HCT116 (cell line): ENCODE measurements around the gene CXorf65. TPM values are rescaled to one million over a fixed set of nuclear protein-coding genes. Genes with fewer than 3 reads are reported as not detected.

Experiments used
- ATAC-seq: fragments of 200-7000 bp; cut with Tn5 transposase; 2 replicates; pipeline ENCODE4 v1.9.1; 2020; ENCODE audit warnings: mild to moderate bottlenecking, moderate library complexity
- BruUV-seq: library from RNA; stranded (reverse); fragments of 400-500 nt; replicated peaks from 2 replicates; lab custom pipeline; 2021; lab: Mats Ljungman, UMichigan
- CTCF ChIA-PET: fragments of 300-600 bp; sonication (Branson Sonifier 250); formaldehyde crosslinking; loops from one replicate; lab custom pipeline; 2021; ENCODE audit warnings: antibody characterized with exemption; lab: Charles Lee
- POLR2A ChIA-PET: fragments of 300-600, 350-600 bp; sonication (Branson Sonifier 250); formaldehyde crosslinking; loops from one replicate; lab custom pipeline; 2021; ENCODE audit warnings: antibody characterized with exemption; lab: Charles Lee
- RAD21 ChIA-PET, 2 experiments: fragments of 300-600 bp; sonication (Branson Sonifier 250); formaldehyde crosslinking; loops; one replicate each; lab custom pipeline; 2023; ENCODE audit warnings: low total read pairs in 2 of 2; ENCODE audit not compliant: uncharacterized antibody in 2 of 2, unreplicated experiment in 2 of 2, low non-redundant PET in 1 of 2; lab: Charles Lee
- DNase-seq: peaks from one replicate; pipeline ENCODE4 v3.0.0-alpha.2; 2010; ENCODE audit warnings: low read depth, low spot score
- H2AFZ ChIP-seq: fragments of 200-600 bp; shearing (Covaris generic), sonication (generic); 2 replicates; pipeline ENCODE4 v1.6.1; 2017; ENCODE audit warnings: low read depth, mixed run types, mixed read lengths, antibody characterized with exemption, low read length; ENCODE audit not compliant: poor library complexity, severe bottlenecking
- H3K27ac ChIP-seq: 2 replicates; pipeline ENCODE4 v1.5.1; 2012; ENCODE audit warnings: low read depth, low read length
- H3K27me3 ChIP-seq: fragments of 200-600 bp; sonication (generic); 2 replicates; pipeline ENCODE4 v1.6.1; 2016; ENCODE audit warnings: mixed run types, low read length, mixed read lengths; ENCODE audit not compliant: insufficient read depth
- H3K36me3 ChIP-seq, 2 experiments: fragments of 200-500 bp in 1 of 2; fragments of 200-600 bp in 1 of 2; sonication (Bioruptor generic) in 1 of 2; sonication (generic) in 1 of 2; 2 replicates each; pipeline versions ENCODE4 v1.5.1 to v1.6.1; 2014 to 2016; ENCODE audit warnings: low read length in 2 of 2, inconsistent platforms in 1 of 2, mixed read lengths in 1 of 2, mixed run types in 1 of 2; ENCODE audit not compliant: insufficient read depth in 2 of 2, control insufficient read depth in 1 of 2
- H3K4me1 ChIP-seq, 2 experiments: fragments of 200-600 bp in 1 of 2; sonication (generic) in 1 of 2; 2 replicates each; pipeline versions ENCODE4 v1.5.1 to v1.6.1; 2012 to 2017; ENCODE audit warnings: low read length in 2 of 2, inconsistent platforms in 1 of 2, mild to moderate bottlenecking in 1 of 2, mixed read lengths in 1 of 2, mixed run types in 1 of 2, moderate library complexity in 1 of 2; ENCODE audit not compliant: insufficient read depth in 2 of 2, control insufficient read depth in 1 of 2
- H3K4me2 ChIP-seq: fragments of 200-600 bp; sonication (generic); 2 replicates; pipeline ENCODE4 v1.6.1; 2017; ENCODE audit warnings: mixed run types, low read length, mixed read lengths
- H3K4me3 ChIP-seq, 2 experiments: fragments of 200-600 bp in 1 of 2; sonication (generic) in 1 of 2; replicated peaks in 1 of 2; 2 replicates each; pipeline ENCODE4 v1.5.1; 2011 to 2016; ENCODE audit warnings: low read length in 2 of 2, control low read depth in 1 of 2, low read depth in 1 of 2, mild to moderate bottlenecking in 1 of 2, mixed read lengths in 1 of 2, mixed run types in 1 of 2
- H3K79me2 ChIP-seq: fragments of 200-600 bp; sonication (generic); 2 replicates; pipeline ENCODE4 v1.6.1; 2017; ENCODE audit warnings: mild to moderate bottlenecking, mixed run types, low read length, moderate library complexity, mixed read lengths; ENCODE audit not compliant: insufficient read depth
- H3K9ac ChIP-seq: fragments of 200-600 bp; sonication (generic); 2 replicates; pipeline ENCODE4 v1.6.1; 2016; ENCODE audit warnings: low read length, mixed read lengths
- H3K9me2 ChIP-seq: fragments of 200-600 bp; sonication (generic), shearing (Covaris generic); 2 replicates; pipeline ENCODE4 v1.6.1; 2017; ENCODE audit warnings: mixed run types, mild to moderate bottlenecking, moderate library complexity; ENCODE audit not compliant: insufficient read depth
- H3K9me3 ChIP-seq, 2 experiments: fragments of 200-500 bp in 1 of 2; fragments of 200-600 bp in 1 of 2; sonication (Bioruptor generic) in 1 of 2; sonication (generic) in 1 of 2; 2 replicates each; pipeline ENCODE4 v1.6.1; 2014 to 2017; ENCODE audit warnings: low read length in 2 of 2, mixed read lengths in 2 of 2, inconsistent platforms in 1 of 2, low read depth in 1 of 2, mild to moderate bottlenecking in 1 of 2, mixed run types in 1 of 2, moderate library complexity in 1 of 2; ENCODE audit not compliant: control insufficient read depth in 1 of 2, insufficient read depth in 1 of 2
- H4K20me1 ChIP-seq: fragments of 200-600 bp; sonication (generic), shearing (Covaris generic); 2 replicates; pipeline ENCODE4 v1.6.1; 2017; ENCODE audit warnings: mixed run types, mild to moderate bottlenecking, moderate library complexity; ENCODE audit not compliant: insufficient read depth
- EZH2 ChIP-seq: fragments of 200-600 bp; sonication (generic); IDR thresholded peaks from 2 replicates; pipeline ENCODE4 v1.6.1; 2017; ENCODE audit warnings: antibody characterized with exemption, mixed run types
- EZH2phosphoT487 ChIP-seq: fragments of 200-600 bp; IDR thresholded peaks from 2 replicates; pipeline ENCODE4 v1.6.1; 2018; ENCODE audit warnings: antibody characterized with exemption, borderline replicate concordance
- MAX ChIP-seq: IDR thresholded peaks from 2 replicates; pipeline ENCODE4 v1.6.1; 2012
- POLR2A ChIP-seq: IDR thresholded peaks from 2 replicates; pipeline ENCODE4 v1.7.0; 2011; ENCODE audit warnings: borderline replicate concordance; ENCODE audit not compliant: insufficient read depth, insufficient read length; ENCODE audit errors: extremely low read depth
- SP1 ChIP-seq: IDR thresholded peaks from 2 replicates; pipeline ENCODE4 v1.6.1; 2012; ENCODE audit warnings: low read depth
- ZBTB33 ChIP-seq: IDR thresholded peaks from 2 replicates; pipeline ENCODE4 v1.6.1; 2011; ENCODE audit warnings: mild to moderate bottlenecking, low read length, moderate library complexity; ENCODE audit not compliant: insufficient replicate concordance; ENCODE audit errors: extremely low read depth
- intact Hi-C: fragments of 100-400 bp; cut with micrococcal nuclease; formaldehyde crosslinking; loops from 2 replicates; pipeline ENCODE4 v1.10.0; 2022
- total RNA-seq: library from RNA; stranded (reverse); gene quantifications from one replicate; pipeline ENCODE4 v1.2.1, GENCODE V29; 2021; ENCODE audit not compliant: unreplicated experiment

CXorf65 gene
- total RNA-seq, 1 experiment from 2014 or later, result not detected

- Histone ChIP-seq H4K20me1 (no peaks in the 10 kb centered on the region), H3K27ac (no peak overlapping the region), H3K4me3 (no peak overlapping the region), H3K4me1 (no peaks in the 10 kb centered on the region), H3K79me2 (no peaks in the 10 kb centered on the region), H3K4me2 (no peak overlapping the region), H3K9me2 (no peaks in the 10 kb centered on the region), H3K9ac (no peak overlapping the region), H3K36me3 (peaks cover 0 to 6% of the 10 kb centered on the region in 2 experiments; a peak in 3 of 4 replicates), H3K9me3 (no peaks in the 10 kb centered on the region), H3K27me3 (no peaks in the 10 kb centered on the region), H2AFZ (no peak overlapping the region)
- ATAC-seq (no peak), DNase-seq (no peak)
- ChIA-PET POLR2A (no interaction called here), RAD21 (no interaction called here), CTCF (interaction anchor here (1.0 kb wide), 1 partner anchor 10 kb away, joined by 3 read pairs; the partner anchor contains the start of gene MED12)
- intact Hi-C loops, result no loop called here
- TF ChIP-seq EZH2phosphoT487, result no peak
- TF ChIP-seq MAX, result no peak
- TF ChIP-seq ZBTB33, result no peak
- no peak for TF ChIP-seq EZH2
- TF ChIP-seq SP1, result no peak
- no peak for TF ChIP-seq POLR2A
- no TSS peak for BruUV-seq
Measured at GRCh38 chrX:71128166-71128833, 21.8 kb upstream of the CXorf65 start.
